ENCODE data around the gene KRT81.
A peak's percentile ranks its signal among the peaks of the same experiment; 100 is the strongest.

Gene KRT81

DNA sequence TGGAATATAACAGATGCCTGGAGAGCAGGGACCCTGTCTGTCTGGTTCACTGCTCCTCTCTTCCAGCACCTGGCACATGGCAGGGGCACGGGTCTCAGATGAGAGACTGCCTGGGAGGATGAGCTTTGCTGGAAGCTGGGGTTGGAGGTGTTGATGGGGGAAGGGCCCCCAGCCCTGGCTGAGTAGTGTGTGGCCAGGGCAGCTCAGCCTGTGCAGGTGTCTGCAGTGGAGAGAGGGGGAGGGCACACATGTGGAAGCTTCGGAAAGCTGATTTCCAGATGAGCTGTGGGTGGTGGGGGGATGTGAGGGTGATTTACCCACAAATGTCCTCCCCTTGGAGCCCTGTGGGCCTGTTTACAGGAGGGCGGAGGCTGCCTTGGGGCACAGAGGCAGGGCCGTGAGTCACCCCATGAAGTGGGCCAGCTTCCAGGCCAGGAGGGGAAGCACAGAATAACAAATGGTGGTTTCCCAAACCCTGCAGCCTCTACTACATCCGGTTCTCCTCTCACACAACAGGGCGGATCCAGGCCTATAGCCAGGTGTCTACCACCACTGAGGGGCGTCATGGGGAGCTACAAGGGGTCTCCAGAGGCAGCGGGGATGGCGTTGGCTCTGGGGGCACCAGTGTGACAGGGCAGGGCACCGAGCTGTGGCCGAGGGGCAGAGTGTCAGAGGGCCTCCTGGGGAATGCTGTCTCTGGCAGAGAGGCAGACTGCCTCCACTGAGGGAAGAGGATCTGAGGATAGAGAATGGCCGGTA is 47.3 kb downstream of the KRT81 start:
- Histone ChIP-seq H2BK12ac (ENCODE audit: low read length) (no peak overlapping the region), H3K4me2 (ENCODE audit: low read length) (no peak overlapping the region), H3K4me3 (ENCODE audit: low read depth, low read length) (no peak overlapping the region), H3K9ac (ENCODE audit: low read length) (no peak overlapping the region), H3K27me3 (ENCODE audit: insufficient read depth, low read length) (no peaks in the 10 kb centered on the region), H3K18ac (ENCODE audit: low read length) (peak overlapping the region; percentile 12), H2AFZ (ENCODE audit: insufficient read depth, low read length, poor library complexity) (no peak overlapping the region), H3K27ac (ENCODE audit: low read depth, low read length) (peak overlapping the region; percentile 9), H2AK5ac (ENCODE audit: low read length) (no peak overlapping the region), H4K8ac (ENCODE audit: low read depth, low read length) (no peak overlapping the region), H3K9me3 (ENCODE audit: insufficient read depth, low read depth, low read length) (peaks cover 4% of the 10 kb centered on the region), H3K4me1 (ENCODE audit: control insufficient read depth in 1 of 2, insufficient read depth in 2 of 2, low read length in 2 of 2) (peaks cover 23 to 38% of the 10 kb centered on the region in 2 experiments), H3K14ac (ENCODE audit: low read length) (no peak overlapping the region), H4K91ac (ENCODE audit: low read depth, low read length) (no peak overlapping the region), H3K36me3 (ENCODE audit: control insufficient read depth in 1 of 2, insufficient read depth in 2 of 2, low read length in 2 of 2) (peaks cover 71 to 81% of the 10 kb centered on the region in 2 experiments), H3K4ac (ENCODE audit: low read depth, low read length) (no peak overlapping the region), H3K79me2 (ENCODE audit: control insufficient read depth, insufficient read depth, low read length, poor library complexity) (no peaks in the 10 kb centered on the region), H2BK120ac (ENCODE audit: insufficient read depth, low read length, poor library complexity) (no peak overlapping the region), H3K23ac (ENCODE audit: low read length) (no peak overlapping the region), H4K12ac (ENCODE audit: low read depth, low read length) (no peak overlapping the region), H2BK5ac (ENCODE audit: low read depth, low read length, poor library complexity) (no peak overlapping the region), H3K79me1 (ENCODE audit: low read length) (peaks cover 3% of the 10 kb centered on the region)
- no CpG with 5 or more reads among the region's 12 CpGs for WGBS (ENCODE audit: extremely low coverage, insufficient coverage, insufficient read length)
- peak; percentile 70 to 81 for DNase-seq

DNA sequence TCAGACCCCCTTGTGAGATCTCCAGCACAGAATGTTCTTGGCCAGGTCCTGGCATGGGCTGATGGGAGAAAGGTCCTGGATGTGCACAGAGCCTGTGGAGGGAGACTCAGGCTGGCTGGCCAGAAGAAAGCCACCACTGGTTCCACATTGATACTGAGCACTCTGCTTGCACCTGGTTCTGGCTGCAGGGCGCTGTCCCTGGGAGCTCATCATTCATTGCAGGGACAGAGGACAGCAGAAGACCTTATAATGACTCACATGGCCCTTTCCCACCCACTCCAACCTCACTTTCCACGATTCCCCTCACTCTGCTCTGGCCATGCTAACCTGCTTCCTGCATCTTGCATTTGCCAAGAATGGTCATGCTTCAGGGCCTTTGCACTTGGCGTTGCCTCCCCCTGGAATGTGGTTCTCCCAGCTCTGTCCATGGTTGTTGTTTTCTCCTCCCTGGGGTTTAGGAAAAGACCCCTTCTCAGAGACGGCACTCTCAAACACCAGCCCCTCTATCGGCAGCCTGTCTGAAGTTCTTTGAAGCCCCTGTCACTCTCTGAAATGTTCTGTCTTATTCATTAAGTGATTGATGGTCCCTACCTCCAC is 48.0 kb downstream of the KRT81 start:
- Histone ChIP-seq H2AK5ac (ENCODE audit: low read length) (no peak overlapping the region), H3K4ac (ENCODE audit: low read depth, low read length) (no peak overlapping the region), H3K4me2 (ENCODE audit: low read length) (no peak overlapping the region), H3K23ac (ENCODE audit: low read length) (no peak overlapping the region), H3K9ac (ENCODE audit: low read length) (no peak overlapping the region), H3K18ac (ENCODE audit: low read length) (no peak overlapping the region), H2BK5ac (ENCODE audit: low read depth, low read length, poor library complexity) (no peak overlapping the region), H4K12ac (ENCODE audit: low read depth, low read length) (no peak overlapping the region), H3K14ac (ENCODE audit: low read length) (no peak overlapping the region), H2AFZ (ENCODE audit: insufficient read depth, low read length, poor library complexity) (no peak overlapping the region), H3K27ac (ENCODE audit: low read depth, low read length) (no peak overlapping the region), H3K4me3 (ENCODE audit: low read depth, low read length) (no peak overlapping the region), H3K9me3 (ENCODE audit: insufficient read depth, low read depth, low read length) (peaks cover 4% of the 10 kb centered on the region), H3K36me3 (ENCODE audit: control insufficient read depth in 1 of 2, insufficient read depth in 2 of 2, low read length in 2 of 2) (peaks cover 70 to 80% of the 10 kb centered on the region in 2 experiments), H2BK12ac (ENCODE audit: low read length) (peak overlapping the region; percentile 7), H4K8ac (ENCODE audit: low read depth, low read length) (no peak overlapping the region), H4K91ac (ENCODE audit: low read depth, low read length) (no peak overlapping the region), H3K79me2 (ENCODE audit: control insufficient read depth, insufficient read depth, low read length, poor library complexity) (no peaks in the 10 kb centered on the region), H3K27me3 (ENCODE audit: insufficient read depth, low read length) (no peaks in the 10 kb centered on the region), H3K79me1 (ENCODE audit: low read length) (peaks cover 3% of the 10 kb centered on the region), H3K4me1 (ENCODE audit: control insufficient read depth in 1 of 2, insufficient read depth in 2 of 2, low read length in 2 of 2) (peaks cover 25 to 43% of the 10 kb centered on the region in 2 experiments), H2BK120ac (ENCODE audit: insufficient read depth, low read length, poor library complexity) (no peak overlapping the region)
- DNase-seq: peak in 1 of 2 donors; percentile 48
- WGBS (ENCODE audit: extremely low coverage, insufficient coverage, insufficient read length): no CpG with 5 or more reads among the region's 5 CpGs

DNA sequence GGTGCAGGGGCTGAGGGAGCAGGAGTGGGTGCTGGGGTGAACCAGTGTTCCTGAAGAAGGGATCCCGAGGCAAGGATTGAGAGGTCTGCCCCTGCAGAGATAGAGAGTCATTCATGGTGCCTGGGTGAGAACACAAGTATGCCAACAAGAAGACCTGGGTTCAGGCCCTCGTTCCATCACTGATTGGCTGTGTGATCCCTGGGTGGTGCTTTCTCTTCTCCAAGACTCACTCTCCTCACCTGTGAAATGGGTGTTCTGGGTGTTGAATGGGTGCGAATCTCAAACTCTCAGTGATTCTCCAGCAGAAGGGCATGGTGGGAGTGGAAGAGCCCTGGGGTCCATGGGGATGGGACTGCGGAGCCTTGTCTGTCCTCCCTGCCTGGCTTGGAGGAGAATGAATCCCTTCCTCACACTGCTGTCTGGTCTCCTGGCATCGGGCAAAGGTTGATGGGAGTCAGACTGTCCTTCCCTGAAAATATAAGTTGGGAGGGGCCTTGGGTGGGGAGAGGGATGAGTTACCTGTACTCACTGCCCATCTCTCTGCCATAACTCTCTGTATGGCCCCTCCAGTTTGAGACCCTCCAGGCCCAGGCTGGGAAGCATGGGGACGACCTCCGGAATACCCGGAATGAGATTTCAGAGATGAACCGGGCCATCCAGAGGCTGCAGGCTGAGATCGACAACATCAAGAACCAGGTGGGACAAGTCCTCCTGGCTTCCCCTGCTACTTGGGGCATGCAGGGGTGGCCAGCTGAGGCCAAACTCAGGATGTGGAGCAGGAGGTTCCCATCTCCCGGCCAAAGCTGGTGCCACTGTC is 48.7 kb downstream of the KRT81 start:
- Histone ChIP-seq H3K27me3 (ENCODE audit: insufficient read depth, low read length) (no peaks in the 10 kb centered on the region), H2BK120ac (ENCODE audit: insufficient read depth, low read length, poor library complexity) (no peak overlapping the region), H4K12ac (ENCODE audit: low read depth, low read length) (no peak overlapping the region), H3K14ac (ENCODE audit: low read length) (no peak overlapping the region), H3K9me3 (ENCODE audit: insufficient read depth, low read depth, low read length) (peaks cover 4% of the 10 kb centered on the region), H2AFZ (ENCODE audit: insufficient read depth, low read length, poor library complexity) (no peak overlapping the region), H2BK5ac (ENCODE audit: low read depth, low read length, poor library complexity) (no peak overlapping the region), H3K9ac (ENCODE audit: low read length) (no peak overlapping the region), H3K79me1 (ENCODE audit: low read length) (peaks cover 3% of the 10 kb centered on the region), H3K4me2 (ENCODE audit: low read length) (no peak overlapping the region), H3K4ac (ENCODE audit: low read depth, low read length) (no peak overlapping the region), H3K4me1 (ENCODE audit: control insufficient read depth in 1 of 2, insufficient read depth in 2 of 2, low read length in 2 of 2) (peaks cover 25 to 47% of the 10 kb centered on the region in 2 experiments), H3K4me3 (ENCODE audit: low read depth, low read length) (no peak overlapping the region), H3K23ac (ENCODE audit: low read length) (no peak overlapping the region), H3K36me3 (ENCODE audit: control insufficient read depth in 1 of 2, insufficient read depth in 2 of 2, low read length in 2 of 2) (peaks cover 70 to 80% of the 10 kb centered on the region in 2 experiments), H3K18ac (ENCODE audit: low read length) (peak overlapping the region; percentile 18), H2BK12ac (ENCODE audit: low read length) (peak overlapping the region; percentile 7), H4K91ac (ENCODE audit: low read depth, low read length) (no peak overlapping the region), H4K8ac (ENCODE audit: low read depth, low read length) (no peak overlapping the region), H3K79me2 (ENCODE audit: control insufficient read depth, insufficient read depth, low read length, poor library complexity) (no peaks in the 10 kb centered on the region), H3K27ac (ENCODE audit: low read depth, low read length) (no peak overlapping the region), H2AK5ac (ENCODE audit: low read length) (no peak overlapping the region)
- DNase-seq: peak in 1 of 2 donors; percentile 7
- WGBS (ENCODE audit: extremely low coverage, insufficient coverage, insufficient read length): no CpG with 5 or more reads among the region's 11 CpGs

DNA sequence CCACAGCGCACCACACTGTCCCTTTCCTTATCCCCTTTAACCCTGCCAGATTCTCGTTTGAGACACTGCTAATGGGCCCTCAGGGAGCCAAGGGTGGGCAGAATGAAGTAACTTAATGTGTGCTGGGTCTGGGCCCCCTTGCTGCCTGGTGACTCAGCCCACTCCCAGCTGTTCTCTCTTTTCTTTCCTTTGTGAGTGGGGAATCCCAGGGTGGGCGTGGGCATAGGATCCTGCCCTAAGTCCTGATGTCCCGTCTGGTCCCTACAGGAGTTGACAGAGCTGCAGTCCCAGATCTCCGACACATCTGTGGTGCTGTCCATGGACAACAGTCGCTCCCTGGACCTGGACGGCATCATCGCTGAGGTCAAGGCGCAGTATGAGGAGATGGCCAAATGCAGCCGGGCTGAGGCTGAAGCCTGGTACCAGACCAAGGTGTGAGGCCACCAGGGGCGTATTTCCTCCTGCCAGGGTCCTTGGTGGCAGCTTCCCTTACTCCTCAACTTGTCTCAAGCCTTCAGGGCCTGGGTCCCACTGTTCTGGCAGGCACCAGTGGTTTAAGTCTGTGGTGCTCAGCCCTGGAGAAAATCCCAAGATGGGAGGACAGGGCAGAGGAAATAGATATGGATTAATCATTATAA is 50.0 kb downstream of the KRT81 start:
- Histone ChIP-seq H3K27ac (ENCODE audit: low read depth, low read length) (no peak overlapping the region), H2BK120ac (ENCODE audit: insufficient read depth, low read length, poor library complexity) (no peak overlapping the region), H3K36me3 (ENCODE audit: control insufficient read depth in 1 of 2, insufficient read depth in 2 of 2, low read length in 2 of 2) (peaks cover 72 to 82% of the 10 kb centered on the region in 2 experiments), H3K14ac (ENCODE audit: low read length) (no peak overlapping the region), H2BK5ac (ENCODE audit: low read depth, low read length, poor library complexity) (no peak overlapping the region), H3K27me3 (ENCODE audit: insufficient read depth, low read length) (no peaks in the 10 kb centered on the region), H3K4me2 (ENCODE audit: low read length) (no peak overlapping the region), H3K18ac (ENCODE audit: low read length) (no peak overlapping the region), H3K79me2 (ENCODE audit: control insufficient read depth, insufficient read depth, low read length, poor library complexity) (no peaks in the 10 kb centered on the region), H2BK12ac (ENCODE audit: low read length) (no peak overlapping the region), H3K23ac (ENCODE audit: low read length) (no peak overlapping the region), H2AK5ac (ENCODE audit: low read length) (no peak overlapping the region), H3K79me1 (ENCODE audit: low read length) (peaks cover 3% of the 10 kb centered on the region), H3K9me3 (ENCODE audit: insufficient read depth, low read depth, low read length) (peaks cover 4% of the 10 kb centered on the region), H3K9ac (ENCODE audit: low read length) (no peak overlapping the region), H3K4me1 (ENCODE audit: control insufficient read depth in 1 of 2, insufficient read depth in 2 of 2, low read length in 2 of 2) (peaks cover 29 to 50% of the 10 kb centered on the region in 2 experiments), H2AFZ (ENCODE audit: insufficient read depth, low read length, poor library complexity) (no peak overlapping the region), H4K8ac (ENCODE audit: low read depth, low read length) (no peak overlapping the region), H4K12ac (ENCODE audit: low read depth, low read length) (no peak overlapping the region), H4K91ac (ENCODE audit: low read depth, low read length) (no peak overlapping the region), H3K4ac (ENCODE audit: low read depth, low read length) (no peak overlapping the region), H3K4me3 (ENCODE audit: low read depth, low read length) (no peak overlapping the region)
- peak in 1 of 2 donors; percentile 43 for DNase-seq
- WGBS (ENCODE audit: extremely low coverage, insufficient coverage, insufficient read length): no CpG with 5 or more reads among the region's 11 CpGs
